ENCODE data around the gene ESF1.

Gene ESF1, protein sequence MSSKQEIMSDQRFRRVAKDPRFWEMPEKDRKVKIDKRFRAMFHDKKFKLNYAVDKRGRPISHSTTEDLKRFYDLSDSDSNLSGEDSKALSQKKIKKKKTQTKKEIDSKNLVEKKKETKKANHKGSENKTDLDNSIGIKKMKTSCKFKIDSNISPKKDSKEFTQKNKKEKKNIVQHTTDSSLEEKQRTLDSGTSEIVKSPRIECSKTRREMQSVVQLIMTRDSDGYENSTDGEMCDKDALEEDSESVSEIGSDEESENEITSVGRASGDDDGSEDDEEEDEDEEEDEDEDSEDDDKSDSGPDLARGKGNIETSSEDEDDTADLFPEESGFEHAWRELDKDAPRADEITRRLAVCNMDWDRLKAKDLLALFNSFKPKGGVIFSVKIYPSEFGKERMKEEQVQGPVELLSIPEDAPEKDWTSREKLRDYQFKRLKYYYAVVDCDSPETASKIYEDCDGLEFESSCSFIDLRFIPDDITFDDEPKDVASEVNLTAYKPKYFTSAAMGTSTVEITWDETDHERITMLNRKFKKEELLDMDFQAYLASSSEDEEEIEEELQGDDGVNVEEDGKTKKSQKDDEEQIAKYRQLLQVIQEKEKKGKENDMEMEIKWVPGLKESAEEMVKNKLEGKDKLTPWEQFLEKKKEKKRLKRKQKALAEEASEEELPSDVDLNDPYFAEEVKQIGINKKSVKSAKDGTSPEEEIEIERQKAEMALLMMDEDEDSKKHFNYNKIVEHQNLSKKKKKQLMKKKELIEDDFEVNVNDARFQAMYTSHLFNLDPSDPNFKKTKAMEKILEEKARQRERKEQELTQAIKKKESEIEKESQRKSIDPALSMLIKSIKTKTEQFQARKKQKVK

DNA sequence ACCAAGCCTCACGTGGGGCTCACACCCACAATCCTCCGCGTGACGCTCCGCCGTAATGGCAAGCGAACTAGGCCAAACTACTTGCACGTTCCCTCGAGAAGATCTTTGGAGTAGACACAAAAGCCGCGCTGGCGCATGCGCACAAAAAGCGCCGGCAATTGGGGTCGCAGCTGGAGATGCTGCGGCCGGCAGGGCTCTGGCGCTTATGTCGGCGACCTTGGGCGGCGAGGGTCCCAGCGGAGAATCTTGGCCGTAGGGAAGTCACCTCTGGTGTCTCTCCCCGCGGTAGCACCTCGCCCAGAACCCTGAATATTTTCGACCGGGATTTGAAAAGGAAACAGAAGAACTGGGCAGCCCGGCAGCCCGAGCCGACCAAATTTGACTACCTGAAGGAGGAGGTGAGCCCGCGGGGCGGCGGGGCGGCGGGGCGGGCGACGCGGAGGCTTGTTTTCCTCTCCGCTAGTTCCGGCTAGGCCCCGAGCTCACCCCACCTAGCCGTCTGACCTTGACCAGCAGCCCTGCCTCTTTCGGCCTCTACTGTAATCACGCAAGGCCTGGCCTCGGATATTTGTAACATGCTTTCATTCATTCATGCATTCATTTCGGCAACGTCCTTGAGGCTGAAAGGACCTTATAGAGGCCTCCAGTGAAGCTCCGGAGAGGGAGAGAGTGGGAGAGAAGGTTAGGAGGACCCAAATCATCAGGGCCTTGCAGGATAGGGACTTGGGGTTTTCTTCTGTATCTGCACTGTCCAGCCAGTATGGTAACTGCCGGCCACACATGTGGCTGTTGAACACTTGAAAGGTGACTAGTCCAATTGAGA, at the start of gene ESF1, which contains the start of gene NDUFAF5:
Gene ESF1 (minus strand): TSS at position 27 of the 823 bp plus-strand sequence. CDS start 1,779 bp downstream, outside the sequence.
Gene NDUFAF5 (plus strand): TSS at position 136 of the 823 bp plus-strand sequence. CDS start 41 bp downstream, at position 177.
- peak; percentile 84 for DNase-seq

DNA sequence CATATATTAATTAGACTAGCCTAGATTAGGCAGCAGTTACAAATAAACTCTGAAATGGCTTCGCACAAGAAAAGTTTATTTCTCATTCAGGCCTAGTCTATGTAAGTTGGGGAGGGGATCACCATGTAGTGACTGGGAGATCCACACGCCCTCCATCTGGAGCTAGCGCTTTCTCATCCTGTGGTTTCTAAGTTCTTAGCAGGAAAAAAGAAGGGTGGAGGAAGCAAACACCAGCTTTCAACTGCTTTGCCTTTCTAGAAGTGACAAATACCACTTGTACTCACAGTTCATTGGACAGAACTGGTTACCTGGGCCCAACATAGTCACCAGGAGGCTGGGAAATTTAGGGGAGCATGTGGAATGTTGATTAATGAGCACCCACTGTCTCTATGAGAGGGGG, 46.8 kb upstream of the ESF1 start:
- no peak for DNase-seq

- DNase-seq: no peak
These were observed 40.7 kb upstream of the ESF1 start for GRCh38 chr20:13825465-13825864.

DNA sequence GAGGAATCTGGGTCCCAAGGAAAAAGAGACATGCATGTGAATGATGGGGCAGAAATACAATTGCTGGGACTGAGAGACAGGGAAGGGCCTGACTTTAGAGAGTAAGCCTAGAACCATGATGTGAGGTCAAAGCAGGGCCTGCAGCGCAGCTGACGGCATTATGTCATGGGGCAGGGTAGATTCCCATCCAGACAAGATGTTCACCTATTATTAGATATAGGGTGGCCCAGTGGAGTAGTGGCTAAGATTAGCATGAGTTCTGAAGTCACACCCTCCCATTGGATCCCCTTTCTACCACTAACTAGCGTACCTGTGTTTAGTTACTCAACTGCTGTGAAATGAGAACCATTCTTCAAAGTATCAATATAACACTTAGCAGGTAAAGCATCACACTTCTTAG, 39.7 kb upstream of the ESF1 start:
- no peak for DNase-seq

DNA sequence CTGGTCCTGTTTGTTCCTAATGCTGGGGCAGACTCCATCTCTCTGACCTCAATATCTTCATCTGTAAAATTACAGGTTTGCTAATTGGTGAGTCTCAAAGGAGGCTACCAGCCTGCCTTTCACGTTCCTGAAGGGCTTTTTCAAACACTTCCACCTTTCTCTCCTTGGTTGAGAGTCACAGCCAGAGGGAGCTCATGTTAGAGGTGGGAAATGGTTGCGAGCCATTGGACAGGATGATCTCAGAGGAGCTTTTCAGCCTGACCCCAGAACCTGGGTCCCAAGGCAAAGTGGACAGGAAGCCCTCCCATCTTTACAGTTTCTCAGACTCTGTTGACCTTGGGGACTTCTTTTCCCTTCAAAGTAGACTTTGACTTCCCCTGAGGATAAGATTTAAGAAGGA, 37.7 kb upstream of the ESF1 start:
- no peak for DNase-seq

DNA sequence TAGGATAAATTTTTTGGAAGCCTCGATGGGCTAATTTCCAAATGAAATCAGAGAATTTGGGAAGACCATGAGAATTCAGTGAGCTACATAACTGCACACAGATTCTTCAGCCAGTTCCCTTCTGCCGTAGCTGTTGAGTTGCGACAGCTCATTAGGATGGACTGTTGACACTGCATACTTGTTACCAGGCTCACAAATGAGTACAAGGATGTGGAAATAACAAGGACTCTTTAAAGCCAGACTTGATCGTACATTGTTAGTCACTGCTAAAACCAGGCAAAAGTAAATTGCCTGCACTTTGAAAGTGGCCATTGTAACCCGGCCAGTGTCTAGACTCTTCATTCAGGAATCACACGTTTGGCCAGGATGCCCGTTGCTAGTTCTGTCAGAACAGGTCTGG, 37.2 kb upstream of the ESF1 start:
- DNase-seq: no peak

DNA sequence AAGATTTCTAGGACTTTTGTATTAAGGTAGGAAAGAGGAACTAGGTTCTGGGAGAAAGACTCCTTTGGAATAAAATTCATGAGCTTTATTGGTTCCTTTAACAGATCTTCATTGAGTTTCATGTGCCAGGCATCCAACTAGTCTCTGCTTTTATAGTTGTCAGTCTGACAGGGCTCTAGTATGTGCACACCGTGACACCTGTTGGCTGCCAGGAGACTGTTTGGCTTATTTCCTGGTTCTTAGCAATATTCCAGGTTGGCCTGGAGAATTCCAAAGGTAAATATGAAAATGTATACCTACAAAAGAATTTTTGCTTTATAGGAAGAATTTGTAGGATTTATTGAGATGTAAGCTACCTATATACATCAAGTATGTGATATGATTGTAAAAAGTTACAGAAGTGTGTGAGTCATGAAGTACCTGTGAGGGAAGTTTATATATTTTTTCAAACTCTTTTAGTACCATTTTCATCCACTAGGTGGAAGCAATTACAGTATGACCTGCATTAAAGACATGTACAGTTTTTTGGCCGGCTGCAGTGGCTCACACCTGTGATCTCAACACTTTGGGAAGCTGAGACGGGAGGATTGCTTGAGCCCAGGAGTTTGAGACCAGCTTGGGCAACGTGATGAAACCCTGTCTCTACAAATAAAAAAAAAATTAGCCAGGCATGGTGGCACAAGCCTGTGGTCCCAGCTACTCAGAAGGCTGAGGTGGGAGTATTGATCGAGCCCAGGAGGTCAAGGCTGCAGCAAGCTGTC, 35.3 kb upstream of the ESF1 start:
- no peak for DNase-seq

- no peak for DNase-seq
These were observed 32.6 kb upstream of the ESF1 start for GRCh38 chr20:13817342-13817741.

GRCh38 chr20:13816757-13817156, 32.0 kb upstream of the ESF1 start:
- no peak for DNase-seq

DNA sequence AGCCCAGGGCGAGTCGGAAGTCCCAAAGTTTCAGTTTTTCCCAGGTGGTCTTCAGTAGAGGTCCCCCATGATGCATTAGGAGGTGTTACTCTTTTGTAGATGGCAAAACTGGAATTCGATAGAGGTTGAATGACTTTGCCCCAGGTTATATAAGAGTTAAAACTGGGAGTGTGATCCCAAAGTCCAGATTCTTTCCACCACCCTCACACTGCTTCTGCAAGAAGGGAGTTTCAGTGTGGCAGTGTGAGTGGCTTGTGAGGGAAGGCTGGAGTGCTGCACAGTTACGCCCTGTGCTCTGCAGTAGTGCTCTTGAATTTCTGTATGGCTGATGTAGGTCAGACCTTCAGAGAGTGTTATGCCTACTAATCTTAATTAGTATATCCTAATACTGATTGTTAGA, 30.0 kb upstream of the ESF1 start:
- DNase-seq: no peak

- no peak for DNase-seq
These were observed 29.2 kb upstream of the ESF1 start for GRCh38 chr20:13813910-13814309.

DNA sequence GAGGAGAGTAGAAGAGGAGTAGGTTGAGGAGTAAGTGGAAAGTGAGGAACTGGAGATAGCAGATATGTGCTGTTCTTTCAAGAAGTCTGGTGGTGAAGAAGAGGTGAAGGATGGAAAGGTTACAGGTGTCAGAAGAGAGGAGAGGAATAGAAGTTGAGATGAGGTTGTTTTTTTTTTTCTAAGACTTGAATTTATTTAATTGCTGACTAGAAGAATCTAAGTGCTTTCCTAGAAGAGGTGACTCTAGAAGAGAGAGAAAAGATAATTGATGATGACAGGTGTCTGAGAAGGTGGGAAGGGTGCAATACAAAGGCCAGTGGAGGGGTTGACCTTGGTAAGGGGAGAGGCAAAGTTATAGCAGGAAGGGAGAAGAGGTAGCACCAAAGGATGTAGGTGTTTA, 25.7 kb upstream of the ESF1 start:
- DNase-seq: no peak

DNA sequence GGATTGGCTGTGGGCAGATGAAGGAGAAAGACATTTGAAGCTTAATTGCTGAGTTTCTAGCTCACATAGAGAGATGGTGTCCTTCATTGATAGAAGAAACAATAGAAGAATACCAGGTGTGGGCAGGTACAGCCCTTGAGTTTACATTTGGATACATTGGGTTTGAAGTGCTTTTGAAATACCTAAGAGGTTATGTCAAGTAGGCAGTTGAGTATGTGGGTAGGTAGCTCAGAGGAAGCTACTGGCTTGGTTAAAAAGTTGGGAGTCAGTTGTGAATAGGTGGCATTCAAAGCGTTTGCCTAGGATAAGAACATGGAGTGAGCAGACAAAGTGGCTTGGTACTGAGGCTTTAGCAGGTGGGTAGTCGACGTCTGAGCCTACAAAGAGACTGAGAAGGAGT, 25.1 kb upstream of the ESF1 start:
- DNase-seq: no peak

- no peak for DNase-seq
These were observed 24.7 kb upstream of the ESF1 start for GRCh38 chr20:13809373-13809772.

DNA sequence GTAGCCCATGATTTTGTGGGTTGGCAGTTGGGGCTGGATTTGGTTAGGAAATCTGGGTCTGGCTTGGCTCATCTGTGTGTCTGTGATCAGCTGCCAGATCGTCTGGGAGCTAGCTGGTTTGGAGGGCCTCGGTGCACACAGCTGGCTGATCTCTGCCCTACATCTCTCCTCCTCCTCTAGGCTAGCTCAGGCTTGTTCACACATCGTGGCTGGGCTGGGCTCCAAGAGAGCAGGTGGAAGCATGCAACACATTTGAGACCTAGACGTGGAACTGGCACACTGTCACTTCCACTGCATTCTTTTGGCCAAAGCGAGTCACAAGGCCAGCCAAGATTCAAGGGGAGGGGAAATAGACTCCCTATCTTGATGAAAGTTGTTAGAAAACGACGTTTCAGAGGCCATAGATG, 16.0 kb upstream of the ESF1 start:
- no peak for DNase-seq

DNA sequence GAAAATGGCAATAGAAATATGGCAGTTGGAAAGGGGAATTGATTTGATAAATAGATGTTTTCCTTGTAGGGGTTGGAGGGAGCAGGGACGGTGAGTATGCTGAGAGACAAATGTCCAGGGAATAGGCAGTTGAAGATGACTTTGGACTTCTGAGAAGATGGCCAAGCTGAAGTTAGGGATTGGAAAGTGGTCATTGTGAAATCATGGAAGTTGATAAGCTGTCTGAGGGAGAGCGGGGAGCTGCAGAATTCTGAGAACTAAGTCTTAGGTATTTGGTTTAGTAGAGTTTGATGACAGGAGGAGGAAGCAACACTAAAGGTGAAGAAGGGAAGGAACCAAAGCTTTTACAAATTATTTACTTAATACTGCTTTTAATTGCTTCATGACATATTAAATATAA, 15.3 kb upstream of the ESF1 start:
- DNase-seq: no peak

DNA sequence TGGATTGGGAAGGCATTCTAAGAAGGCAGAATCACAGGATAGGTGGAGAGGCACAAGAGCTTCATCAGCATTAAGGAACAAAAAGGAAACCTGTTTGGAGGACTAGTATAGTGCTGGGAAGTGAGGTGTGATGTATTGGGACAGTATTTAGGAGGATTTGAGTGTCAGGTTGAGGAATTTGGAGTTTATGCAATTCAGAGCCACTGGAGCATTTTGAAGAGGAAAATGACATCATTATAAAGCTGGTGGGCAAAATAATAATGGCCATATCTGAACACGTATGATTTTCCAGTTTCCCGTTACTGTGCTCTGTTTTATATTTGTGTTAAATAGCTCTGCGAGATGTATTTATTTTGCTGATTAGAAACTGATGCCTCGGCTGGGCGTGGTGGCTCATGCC, 14.3 kb upstream of the ESF1 start:
- DNase-seq: no peak

- DNase-seq: no peak
These were observed 9.9 kb upstream of the ESF1 start for GRCh38 chr20:13794667-13795066.

DNA sequence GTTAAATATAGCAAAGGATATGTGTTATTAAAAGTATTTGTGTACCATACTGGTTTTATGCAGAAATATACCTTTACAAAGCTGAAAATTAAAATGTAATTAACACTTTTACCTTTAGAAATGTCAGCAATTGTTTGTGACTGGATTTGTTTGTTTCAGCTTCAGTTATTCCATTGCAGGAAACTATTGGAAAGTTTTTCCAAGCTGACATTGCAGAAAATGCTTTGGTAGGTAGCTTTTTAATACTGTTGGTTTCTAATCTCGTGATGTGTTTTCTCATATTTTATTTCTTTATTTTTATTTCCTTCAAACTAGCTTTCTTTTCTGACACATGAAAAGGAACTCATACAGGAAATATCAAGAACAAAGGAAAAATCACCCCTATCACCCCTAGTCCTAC, 8.3 kb upstream of the ESF1 start:
- DNase-seq: no peak

DNA sequence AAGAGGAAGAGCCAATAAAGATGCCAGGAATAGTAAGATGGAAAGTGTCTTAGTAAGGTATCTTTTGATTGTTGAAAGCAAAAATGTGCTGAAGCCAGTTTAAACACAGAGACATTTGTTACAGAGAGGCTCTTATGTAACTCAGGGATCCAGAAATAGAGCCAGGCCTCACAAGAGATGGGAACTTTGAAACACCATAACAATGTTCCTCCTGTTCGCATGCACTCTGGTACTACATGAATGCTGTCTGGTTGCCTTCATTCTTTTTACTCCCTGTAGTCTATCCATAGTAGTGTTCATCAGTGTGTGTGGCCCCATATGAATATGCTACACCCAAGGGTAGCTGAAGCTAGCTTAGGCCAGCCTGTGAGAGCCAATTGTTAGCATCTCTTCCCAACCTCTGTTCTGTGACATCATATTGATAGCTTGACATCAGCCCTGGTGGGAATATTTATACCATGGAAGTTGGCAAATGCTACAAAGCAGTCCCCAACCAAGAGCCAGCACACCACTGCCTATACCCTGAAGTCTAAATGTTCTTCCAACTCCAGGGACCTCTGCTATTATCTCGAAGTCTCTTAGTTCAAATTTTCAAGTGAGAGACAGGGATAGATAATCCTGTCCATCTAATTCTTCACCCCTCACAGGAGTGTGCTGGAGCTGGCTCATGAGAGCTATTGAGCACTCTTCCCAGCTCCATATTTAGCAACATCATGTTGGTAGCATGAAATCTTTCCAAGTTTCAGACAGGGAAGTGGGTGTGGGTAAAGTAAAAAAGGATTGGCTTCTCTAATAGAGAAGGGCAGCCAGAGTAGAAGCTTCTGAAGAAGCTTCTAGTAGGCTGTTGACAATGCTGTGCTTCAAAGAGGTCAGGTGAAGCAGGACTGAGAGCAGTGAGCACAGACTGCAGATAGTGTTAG, 7.1 kb upstream of the ESF1 start:
- no peak for DNase-seq

DNA sequence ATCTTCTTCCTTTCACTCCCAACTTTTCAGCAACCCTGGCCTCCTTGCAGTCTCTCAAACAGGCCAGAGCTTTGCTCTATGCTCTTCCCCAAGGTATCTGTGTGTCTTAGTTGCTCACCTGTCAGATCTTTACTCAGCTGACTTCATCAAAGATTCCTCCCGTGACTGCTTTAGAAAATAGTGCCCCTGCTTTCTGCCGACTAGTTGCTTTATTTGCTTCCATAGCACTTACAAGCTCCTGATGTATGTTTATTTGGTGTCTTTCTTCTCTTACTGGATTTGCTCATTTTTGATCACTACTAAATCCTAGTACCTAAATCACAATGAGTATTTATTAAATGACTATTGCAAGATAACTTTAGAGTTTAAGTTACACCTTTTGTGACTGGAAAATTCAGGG, 6.0 kb upstream of the ESF1 start:
- no peak for DNase-seq
